ENCODE measurements around the gene TP73.

Gene TP73

DNA sequence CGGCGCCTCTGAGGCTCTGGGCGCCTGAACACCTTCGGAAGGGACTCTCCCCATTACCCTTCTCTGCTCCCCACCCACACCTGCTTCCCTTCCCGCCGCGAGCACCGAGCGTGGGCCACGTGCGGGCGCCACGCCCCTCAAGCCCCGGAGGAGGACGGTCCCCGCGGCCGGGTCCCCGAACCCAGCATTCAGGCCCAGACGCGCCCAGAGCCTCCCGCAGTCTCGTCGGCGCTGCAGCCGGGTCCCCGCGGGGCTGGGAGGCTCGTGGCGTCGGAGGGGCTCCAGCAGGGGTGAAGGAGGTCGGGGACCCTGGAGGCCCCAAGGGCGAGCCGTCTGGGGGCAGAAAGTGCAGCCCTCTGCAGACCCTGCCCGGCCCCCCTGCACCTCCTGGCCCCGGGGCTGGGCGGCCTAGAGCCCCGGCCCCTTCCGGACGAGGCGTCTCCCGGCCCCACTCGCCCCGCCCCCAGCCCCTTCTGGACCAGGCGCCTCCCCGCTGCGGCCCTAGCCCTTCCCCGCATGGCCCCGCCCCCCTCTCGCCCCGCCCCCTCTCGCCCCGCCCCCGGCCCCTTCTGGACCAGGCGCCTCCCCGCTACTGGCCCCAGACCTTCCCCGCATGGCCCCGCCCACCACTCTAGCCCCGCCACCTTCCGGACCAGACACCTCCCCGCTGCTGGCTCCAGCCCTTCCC, 119.9 kb downstream of the TP73 start:
- no peak for DNase-seq

DNA sequence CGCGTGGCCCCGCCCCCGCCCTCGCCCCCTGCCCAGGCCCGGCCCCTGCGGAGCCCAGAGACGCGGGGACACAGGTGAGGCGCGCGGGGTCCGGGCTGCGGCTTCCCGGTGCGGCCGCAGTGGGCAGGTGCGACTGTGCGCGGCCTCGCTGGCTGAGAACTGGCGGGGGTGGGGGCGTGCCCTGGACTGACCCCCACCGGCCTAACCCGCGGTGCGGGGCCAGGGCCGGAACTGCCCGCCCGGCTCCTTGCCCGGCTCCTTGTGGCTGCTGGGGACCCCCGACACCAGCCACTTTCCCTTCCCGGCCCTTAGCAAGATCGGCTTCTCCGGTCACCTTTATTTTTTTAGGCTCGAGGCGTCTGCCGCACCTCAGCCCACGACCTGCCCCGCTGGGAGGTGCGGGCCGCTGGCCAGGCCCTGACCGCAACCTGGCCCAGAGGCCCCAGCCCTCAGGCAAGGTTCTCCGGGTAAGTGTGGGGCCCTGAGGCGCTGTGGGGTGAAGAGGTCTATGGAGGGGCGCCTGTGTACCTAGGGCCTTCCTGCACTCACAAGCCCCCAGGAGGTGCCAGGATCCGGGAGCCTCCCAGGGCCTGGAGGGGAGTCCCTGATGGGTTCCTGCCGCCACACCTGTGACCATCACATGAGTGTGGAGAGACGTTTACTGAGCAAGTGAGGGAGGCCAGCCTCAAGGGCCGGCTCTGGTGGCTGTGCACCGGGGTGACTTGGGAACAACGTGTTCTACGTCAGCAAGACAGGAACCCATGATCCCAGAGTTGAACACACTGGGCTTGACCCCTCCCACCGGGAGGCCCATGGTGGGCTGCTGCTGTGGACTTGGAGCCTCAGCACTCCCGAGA, 120.6 kb downstream of the TP73 start, which contains the start of gene SMIM1:
Gene SMIM1, plus strand, starts transcription at position 35 of the 857 bp plus-strand sequence. CDS start 2,625 bp downstream, outside the sequence.
- no peak for DNase-seq

DNA sequence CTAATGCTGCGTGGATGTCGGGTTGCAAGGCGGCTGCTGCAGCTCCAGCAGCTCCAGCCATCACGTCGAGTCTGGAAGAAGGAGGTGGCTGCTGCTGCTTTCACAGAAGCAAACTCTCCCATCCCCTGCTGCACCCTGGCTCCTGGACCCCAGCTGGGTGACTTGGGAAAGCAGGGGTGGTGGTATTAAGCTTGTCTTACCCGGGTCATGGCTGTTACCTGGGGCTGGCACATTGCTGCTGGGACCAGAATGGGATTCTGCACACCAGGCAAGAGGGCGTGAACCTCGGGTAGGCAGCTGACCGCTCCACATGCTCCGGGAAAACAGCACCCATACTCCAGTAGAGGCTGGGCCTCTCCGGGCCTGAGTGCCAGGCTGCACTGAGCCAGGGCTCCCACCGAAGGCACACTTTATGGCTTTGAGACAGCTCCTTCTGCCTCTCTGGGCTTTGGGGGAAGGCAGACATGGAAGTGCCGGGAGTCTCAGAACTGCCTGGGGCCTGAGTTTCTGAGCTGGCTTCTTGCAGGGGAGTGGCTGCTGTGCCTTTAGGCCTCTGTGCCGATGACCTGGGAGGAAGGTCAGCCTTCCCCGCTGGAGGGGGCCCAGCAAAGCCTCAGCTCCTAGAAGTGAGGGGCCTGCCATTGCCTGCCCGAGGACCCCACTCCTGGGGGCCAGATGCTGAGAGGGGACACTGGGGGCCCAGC, 121.4 kb downstream of the TP73 start:
- no peak for DNase-seq

DNA sequence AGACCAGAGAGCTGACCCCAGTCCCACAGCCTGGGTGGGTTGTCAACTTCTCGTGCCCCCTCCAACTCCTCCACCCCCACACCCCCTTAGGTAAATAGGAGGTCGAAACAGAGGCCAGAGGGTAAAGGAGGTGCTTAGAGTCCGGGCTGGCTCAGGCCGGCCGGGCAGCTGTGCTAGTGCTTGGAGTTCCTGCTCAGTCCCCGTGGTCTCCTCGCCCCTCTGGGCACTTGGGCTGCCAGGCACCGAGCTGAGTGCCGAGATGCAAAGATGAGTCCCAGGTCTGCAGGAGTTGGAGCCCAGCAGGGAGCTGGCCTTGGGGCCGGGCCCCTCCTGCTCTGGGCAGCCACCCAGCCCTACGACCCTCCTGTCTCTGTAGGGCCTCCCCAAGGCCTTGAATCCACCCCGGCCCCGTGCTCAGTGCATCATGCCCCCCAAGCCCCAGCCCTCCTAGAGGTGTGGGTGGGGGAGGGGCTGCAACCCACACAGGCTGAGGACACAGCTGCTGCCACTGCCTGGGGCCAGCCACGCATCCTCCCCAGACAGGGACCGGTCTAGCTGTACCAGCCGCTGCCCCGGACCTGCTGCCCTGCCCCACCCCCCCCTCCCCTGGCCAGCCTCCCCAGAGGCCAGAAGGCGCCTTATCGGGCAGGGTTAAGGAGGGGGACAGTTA, 122.1 kb downstream of the TP73 start:
- DNase-seq = no peak

DNA sequence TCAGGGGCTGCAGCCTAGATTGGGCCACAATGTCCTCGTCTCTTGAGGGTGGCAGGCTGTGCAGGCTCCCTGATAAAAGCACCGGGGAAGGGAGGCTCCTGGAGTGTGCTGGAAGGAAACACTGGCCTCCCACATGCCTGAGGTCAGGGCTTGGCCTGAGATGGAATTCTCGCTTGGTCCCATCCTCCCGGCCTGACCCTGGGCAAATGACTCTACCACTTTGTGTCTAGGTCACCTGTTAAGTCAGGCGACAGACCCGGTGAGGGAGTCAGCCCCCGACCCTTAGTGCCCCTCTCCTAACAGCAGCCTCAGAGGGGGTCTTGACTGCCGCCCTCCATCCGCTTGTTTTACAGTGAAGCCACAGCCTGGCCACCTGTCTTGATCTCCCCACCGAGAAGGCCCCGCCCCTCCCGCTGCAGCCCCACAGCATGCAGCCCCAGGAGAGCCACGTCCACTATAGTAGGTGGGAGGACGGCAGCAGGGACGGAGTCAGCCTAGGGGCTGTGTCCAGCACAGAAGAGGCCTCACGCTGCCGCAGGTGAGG, 122.7 kb downstream of the TP73 start:
- DNase-seq = no peak

DNA sequence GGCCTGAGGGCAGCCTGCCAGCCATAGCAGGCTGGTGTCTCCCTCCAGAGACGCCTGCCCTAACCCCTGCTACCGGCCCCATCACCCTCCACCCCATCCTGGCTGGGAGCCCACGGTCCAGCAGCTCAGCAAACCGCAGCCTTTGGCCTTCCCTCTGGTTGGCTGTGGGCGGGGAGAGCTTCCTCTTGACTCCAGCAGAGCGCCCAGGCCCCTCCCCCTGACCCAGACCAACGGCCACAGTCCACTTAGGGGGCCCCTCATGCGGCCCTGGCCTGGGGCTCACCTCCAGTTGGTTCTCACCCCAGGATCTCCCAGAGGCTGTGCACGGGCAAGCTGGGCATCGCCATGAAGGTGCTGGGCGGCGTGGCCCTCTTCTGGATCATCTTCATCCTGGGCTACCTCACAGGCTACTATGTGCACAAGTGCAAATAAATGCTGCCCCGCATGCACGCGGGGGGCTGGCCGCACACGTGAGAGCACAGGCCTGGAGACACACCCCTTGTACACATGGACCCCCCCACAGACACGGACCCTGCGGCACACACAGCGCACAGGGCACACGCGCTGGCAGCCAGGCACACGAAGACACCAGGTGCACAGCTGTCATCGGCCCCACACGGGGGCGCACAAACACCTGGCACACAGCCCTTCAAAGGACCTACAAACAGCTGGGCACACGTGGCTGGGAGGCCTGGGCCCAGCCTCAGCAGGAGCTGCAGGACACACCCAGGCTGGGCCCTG, 123.3 kb downstream of the TP73 start:
- no peak for DNase-seq

DNA sequence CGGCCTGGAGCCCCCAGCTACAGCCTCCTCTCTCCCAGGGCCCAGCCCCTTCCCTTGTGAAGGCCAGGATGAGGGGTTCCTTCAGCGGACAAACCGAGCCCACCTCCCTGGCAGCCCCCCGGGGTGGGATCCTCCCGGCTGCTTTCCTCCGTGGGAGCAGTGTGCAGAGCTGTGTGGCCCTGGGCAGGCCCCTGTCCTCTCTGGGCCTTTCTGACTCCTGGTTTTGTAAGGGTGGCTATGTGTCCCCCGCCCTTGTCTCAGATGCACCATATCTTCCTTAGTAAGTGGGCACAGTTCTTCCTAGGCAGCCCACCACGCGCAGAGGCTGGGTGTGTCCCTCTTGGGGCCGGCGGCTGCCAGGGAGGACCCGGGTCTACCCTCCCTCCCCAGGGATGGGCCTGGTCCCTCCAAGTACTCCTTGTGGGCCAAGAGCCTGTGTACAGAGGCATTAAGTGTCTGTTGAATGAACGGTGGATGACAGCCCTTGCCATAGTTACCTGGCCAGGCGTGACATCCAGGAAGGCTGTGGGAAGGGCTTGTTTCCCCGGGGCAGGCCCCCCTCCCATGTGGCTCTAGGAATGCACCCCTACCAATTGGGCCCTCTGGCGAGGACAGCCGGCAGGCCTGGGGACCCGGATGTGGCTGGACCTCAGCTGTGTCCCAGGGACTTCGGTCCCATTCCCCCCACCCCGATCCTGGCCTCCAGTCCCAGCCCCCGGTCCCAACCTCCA, 124.1 kb downstream of the TP73 start:
- no peak for DNase-seq

DNA sequence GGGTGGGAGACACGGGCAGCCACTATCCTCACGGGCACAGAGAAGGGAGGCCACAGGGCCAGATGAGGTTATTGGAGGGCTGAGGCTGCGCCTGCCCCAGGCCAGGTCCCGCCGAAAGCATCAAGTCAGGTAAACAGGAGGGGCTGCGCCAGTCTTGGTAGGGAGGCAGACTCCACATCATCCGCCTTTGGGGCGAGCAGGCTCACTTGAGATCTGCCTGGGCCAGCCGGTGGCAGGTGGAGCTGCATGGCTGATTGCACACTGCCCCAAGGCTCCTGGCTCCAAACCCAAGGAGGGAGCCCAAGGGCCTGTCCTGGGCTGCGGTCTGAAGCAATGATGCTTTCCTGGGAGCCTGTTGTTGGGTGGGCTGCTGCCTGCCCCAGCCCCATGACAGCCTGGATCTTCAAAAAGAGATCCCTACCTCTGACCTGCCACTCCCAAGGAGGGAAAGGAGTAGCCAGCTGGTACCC, 124.8 kb downstream of the TP73 start:
- DNase-seq = no peak

DNA sequence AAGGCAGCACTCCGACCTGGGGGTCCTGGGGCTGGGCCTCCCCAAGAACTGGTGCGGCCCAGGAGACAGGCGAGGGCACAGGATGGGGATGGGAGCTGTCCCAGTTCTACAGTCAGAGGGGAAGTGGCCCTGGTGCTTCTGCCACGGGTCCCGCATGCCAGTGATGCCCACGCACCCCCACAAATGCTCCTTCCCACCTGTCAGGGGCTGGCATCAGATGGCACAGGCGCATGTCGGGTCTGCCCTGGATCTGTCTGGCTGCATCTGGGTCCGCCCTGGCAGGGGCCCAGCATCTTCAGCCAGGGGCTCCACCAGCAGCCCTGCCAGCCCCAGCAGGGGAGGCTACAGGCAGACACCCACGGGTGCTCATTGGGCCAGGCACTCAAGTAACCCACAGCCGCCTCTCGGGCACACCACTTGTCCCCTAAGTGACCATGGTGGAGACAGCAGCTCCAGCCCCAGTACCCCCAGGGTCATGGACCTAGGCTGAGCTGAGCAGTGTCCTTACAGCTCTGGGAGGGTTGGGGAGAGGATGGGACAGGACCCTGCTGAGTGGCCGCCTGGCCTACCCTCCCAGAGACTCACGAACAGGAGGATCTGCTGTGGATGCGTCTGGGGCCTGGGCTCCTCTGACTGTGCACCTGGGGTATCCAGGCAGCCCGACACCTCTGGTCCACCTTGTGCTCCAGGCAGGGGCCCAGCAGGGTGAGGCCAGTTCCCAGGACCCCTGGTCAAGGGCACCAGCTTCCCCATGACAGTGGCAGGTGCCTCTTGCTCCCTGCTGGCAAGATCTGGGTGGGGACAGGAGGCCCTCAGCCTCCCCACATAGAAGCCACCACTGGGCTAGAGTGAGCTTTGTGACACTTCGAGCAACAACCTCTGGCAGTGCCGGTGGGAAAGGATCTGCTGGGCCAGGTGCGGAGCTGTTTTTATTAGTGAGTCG, 125.6 kb downstream of the TP73 start:
- no peak for DNase-seq

DNA sequence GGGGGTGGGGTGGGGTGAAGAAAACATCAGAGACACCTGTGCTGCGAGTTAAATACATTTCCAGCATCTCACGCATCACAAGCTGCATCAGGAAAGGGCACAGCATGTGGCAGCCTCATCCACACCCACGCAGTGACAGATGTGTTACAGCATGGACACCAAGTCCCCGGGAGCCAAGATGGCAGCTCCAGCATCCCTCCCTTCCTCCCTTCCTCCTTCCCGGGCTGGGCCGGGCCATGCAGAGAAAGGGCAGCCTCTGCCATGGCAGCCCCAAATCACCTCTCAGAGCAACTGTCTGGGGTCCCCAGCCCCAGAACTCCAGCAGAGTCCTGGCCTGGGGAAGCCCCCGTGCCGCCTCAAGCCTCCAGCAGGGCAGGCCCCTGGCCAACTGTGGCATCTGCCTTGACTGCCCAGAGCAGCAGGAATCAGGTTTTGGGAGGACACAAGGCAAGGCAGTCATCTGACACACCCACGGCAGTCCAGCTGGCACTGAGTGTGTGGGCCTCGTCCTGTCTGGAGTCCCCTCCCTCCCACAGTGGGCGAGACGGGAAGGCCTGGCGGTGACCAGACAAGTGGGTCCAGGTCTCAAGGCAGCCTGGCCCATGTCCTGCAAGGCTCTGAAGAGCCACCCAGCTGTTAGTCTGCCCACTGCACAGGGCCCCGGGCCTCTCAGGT, 126.4 kb downstream of the TP73 start:
- DNase-seq = no peak

DNA sequence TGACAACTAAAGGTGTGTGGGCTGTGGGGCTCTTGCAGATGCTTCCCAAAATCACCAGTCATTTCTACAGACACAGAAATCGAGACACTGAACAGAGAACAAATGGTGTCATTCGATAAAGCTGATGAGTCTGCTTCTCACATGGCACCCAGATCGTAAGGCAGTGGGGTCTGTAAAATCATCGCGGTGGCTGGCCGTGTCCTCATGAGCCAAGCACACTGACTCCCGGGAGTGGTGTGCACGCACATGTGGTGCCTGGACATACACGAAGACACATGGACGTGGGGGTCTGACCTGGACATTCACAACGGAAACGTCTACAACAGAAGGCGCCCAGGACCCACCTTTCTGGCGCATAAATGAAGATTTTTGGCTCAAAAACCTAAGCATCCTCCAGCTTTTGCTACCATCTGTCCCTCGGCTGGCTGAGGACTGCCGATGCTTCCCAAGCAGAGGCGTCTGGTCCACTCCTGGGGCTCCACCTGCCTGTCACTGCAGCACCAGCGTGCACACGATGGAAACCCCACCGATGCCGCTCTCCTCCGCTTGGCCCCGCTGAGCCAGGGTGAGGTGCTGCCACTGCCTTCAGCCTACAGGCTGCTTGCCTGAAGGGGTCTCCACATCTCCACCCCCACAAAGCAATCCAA, 127.1 kb downstream of the TP73 start:
- DNase-seq = no peak

DNA sequence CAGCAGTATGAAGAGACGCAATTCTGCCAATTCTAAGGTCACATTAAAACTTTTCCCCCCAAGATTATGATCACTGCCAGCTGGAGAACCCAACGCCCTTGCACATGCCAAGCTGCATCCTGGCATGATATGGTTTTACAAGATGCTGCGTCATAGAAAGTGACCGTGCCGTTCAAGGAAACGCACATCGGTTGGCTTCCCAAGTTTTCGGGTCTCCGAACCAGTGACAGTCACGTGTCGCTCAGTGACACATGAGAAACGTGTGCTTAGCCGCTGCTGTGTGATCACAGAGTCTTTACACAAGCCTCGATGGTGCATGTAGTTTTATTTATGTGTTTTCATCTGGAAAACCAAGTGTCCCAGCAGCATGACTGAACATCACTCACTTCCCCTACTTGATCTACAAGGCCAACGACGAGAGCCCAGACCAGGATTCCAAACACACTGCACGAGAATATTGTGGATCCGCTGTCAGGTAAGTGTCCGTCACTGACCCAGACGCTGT, 127.6 kb downstream of the TP73 start:
- DNase-seq = no peak

DNA sequence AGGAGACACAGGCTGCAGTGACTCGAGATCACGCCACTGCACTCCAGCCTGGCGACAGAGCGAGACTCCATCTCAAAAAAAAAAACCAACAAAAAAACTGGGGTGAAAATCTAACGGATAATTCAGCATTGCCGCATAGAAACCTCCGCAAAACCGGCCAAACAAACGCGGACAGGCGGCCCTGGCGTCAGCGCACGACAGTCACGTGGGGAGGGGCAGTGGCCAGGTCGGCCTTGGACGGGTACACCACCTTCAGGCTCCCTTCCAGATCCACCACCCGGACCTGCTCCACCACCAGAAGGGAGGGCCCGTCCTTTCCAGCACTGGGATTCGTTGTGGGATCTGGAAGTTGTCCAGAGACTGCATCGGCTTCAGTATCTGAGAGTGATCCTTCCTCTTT, 128.6 kb downstream of the TP73 start:
- no peak for DNase-seq

DNA sequence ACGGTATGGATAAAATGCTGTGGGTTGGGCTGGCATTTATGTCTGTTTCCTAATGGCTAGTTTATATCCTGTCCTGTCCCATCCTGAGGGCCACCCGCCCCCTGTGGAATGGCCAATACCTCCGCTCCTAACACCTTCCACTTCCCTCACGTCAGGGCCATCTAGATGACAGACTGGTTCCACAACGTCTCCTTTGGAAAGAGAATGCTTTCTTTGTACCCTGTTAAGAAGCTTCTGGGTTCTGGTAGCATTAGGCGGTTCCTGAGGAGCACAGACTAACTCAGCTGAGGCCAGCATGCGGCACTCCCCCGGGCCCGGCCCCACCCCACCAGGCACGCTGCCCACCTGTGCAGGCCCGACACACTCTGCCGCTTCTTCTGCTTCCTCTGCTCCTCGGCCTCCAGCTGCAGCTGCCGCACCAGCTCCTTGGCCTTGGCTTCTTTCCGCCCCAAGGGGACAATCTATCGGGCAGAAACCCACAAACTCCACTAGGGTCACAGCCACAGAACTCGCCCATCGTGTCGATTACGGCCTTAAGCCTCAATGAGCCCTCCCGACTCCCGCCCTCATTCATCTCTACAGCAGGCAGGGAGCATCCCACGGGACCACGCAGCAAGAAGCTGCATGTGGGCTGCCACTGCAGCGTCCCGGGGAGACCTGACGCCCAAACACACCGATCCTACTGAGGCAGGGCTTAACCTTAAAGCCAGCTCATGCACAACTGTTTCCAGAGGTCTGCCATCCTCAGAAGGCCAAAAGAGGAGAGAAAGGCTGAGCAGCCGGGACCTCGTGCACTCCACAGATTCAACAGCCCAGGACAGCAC, 131.5 kb downstream of the TP73 start:
- DNase-seq = no peak

DNA sequence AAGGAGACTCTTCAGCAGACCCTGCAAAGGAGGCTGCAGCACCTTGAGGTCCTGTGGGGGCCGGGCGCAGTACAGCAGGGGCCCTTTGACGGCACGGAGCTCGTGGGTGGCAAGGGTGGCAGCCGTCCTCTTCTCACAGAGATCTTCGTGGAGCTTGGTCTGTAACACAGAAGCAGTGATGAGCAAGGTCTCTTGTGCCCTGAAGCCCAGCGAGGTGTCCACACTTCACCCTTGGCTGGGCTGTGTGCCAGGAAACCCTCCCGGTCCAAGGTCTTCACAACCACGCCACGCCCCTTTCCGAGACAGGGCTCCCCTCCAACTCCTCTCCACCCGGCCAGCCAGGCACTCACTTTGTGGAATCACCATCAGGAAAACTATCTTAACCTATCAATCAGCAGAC, 132.7 kb downstream of the TP73 start:
- no peak for DNase-seq

DNA sequence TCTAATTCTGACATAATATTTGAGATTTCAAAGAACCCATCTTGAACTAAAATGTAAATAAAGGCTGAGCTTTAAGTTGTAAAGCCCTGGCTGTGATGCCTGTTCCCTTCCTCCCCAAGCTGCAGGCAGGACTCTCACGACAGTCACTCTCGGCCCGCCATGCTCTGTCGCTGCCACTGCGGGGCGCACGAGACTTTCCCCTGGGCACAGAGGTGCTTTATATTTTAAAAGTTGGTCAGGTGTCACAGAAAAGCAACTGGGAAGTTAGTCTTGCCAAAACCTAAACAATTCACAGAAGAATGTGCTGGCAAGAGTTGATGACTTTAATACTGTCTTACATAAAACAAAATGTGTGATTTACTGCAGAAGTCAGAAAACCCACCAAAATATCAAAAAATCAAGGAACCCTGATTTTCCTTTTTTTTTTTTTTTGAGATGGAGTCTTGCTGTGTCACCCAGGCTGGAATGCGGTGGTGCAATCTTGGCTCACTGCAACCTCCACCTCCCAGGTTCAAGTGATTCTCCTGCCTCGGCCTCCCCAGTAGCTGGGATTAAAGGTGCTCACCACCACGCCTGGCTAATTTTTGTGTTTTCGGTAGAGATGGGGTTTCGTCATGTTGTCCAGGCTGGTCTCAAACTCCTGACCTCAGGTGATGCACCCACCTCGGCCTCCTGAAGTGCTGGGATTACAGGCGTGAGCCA, 133.3 kb downstream of the TP73 start:
- no peak for DNase-seq
